Fibroblast of the aortic adventitia (primary cell): Measurements from ENCODE around the gene NMB. TPM values are rescaled to one million over a fixed set of nuclear protein-coding genes. Genes with fewer than 3 reads are reported as not detected.

Source experiments
- DNase-seq: peaks from one replicate; pipeline ENCODE4 v3.0.0-alpha.2; 2010; ENCODE audit warnings: low read depth
- H3K4me3 ChIP-seq: 2 replicates; pipeline ENCODE4 v1.5.1; 2011; ENCODE audit warnings: low read depth, mild to moderate bottlenecking, control low read depth, low read length, moderate library complexity
- total RNA-seq: library from RNA; depleted of rRNA; stranded (reverse); fragments of >200 nt; gene quantifications from 2 replicates; pipeline ENCODE4 v1.2.3, GENCODE V29; 2012; ENCODE audit warnings: low replicate concordance
- TF ChIP-seq, protein P1 (sequence below): IDR thresholded peaks from 2 replicates; pipeline ENCODE4 v1.5.1; 2011; ENCODE audit warnings: mild to moderate bottlenecking, low read length, control low read depth, inconsistent platforms; ENCODE audit not compliant: insufficient read depth

Gene NMB
- total RNA-seq, 1 donor, result 4.1 TPM

DNA sequence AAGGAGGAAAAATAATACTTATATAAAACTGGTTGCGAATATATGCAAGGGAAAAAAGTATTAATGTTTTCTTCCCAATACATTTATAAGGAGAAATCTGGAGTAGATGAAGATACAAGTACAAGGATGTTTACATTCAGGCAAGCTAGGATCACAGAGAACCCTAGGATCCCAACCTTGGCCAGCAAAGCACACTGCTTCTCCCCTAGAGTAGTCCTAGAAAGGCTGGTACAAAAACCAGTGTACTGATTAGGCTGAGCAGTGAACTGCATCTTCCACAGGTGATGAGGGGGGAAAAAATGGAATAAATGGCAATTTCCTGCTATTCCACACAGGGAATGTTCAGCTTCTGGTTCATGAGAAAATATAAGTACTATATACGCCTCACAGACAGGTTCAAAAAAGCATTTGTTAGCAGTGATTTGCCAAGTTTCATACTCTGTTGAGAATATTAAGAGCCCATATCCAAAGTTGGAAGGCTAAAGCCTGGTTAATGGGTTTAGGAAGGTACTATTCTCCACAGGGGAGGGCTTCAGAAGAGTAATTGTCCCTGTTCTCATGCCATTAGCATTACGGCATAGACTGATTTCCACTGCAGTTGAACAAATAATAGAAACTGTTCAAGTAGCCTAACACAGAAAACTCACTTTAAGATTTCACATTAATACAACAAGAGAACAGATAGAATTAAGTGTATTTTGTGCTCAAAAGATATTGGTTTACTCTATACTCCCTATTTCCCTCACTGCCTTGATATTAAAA, 10.4 kb upstream of the NMB start:
- H3K4me3 ChIP-seq, result no peak overlapping the region
- TF ChIP-seq, protein P1, sequence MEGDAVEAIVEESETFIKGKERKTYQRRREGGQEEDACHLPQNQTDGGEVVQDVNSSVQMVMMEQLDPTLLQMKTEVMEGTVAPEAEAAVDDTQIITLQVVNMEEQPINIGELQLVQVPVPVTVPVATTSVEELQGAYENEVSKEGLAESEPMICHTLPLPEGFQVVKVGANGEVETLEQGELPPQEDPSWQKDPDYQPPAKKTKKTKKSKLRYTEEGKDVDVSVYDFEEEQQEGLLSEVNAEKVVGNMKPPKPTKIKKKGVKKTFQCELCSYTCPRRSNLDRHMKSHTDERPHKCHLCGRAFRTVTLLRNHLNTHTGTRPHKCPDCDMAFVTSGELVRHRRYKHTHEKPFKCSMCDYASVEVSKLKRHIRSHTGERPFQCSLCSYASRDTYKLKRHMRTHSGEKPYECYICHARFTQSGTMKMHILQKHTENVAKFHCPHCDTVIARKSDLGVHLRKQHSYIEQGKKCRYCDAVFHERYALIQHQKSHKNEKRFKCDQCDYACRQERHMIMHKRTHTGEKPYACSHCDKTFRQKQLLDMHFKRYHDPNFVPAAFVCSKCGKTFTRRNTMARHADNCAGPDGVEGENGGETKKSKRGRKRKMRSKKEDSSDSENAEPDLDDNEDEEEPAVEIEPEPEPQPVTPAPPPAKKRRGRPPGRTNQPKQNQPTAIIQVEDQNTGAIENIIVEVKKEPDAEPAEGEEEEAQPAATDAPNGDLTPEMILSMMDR, result no peak
- no peak for DNase-seq

DNA sequence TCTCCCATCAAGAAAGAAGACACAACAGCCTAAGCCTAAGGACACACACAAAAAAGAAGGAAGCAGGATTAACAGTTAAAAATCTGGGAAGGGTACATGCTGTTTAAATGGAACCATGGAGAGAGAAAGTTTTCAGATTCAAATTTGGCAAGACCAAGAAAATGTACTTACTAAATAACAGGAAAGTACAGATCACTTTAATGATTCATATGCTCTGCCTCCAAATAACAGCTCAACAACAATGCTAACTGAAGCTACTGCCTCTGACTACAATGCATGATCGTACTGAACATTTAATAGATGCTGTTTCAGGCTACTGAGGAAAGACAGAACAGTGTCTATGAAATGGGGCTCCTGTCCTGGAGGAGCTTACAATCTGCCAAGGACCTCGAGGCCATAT, 8.4 kb upstream of the NMB start:
- TF ChIP-seq, protein P1, result no peak
- no peak overlapping the region for H3K4me3 ChIP-seq
- peak; percentile 22 for DNase-seq

DNA sequence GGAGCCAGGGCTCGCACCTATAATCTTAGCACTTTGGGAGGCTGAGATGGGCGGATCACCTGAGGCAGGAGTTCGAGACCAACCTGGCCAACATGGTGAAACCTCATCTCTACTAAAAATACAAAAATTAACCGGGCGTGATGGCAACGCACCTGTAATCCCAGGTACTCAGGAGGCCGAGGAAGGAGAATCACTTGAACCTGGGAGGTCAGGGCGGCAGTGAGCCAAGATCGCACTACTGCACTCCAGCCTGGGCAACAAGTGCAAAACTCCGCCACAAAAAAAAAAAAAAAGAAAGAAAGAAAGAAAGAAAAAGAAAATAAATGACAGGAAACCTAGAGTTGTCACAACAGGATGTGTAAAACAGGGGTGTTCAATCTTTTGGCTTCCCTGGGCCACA, 3.0 kb upstream of the NMB start:
- TF ChIP-seq, protein P1, result no peak
- no peak overlapping the region for H3K4me3 ChIP-seq
- DNase-seq, result no peak

DNA sequence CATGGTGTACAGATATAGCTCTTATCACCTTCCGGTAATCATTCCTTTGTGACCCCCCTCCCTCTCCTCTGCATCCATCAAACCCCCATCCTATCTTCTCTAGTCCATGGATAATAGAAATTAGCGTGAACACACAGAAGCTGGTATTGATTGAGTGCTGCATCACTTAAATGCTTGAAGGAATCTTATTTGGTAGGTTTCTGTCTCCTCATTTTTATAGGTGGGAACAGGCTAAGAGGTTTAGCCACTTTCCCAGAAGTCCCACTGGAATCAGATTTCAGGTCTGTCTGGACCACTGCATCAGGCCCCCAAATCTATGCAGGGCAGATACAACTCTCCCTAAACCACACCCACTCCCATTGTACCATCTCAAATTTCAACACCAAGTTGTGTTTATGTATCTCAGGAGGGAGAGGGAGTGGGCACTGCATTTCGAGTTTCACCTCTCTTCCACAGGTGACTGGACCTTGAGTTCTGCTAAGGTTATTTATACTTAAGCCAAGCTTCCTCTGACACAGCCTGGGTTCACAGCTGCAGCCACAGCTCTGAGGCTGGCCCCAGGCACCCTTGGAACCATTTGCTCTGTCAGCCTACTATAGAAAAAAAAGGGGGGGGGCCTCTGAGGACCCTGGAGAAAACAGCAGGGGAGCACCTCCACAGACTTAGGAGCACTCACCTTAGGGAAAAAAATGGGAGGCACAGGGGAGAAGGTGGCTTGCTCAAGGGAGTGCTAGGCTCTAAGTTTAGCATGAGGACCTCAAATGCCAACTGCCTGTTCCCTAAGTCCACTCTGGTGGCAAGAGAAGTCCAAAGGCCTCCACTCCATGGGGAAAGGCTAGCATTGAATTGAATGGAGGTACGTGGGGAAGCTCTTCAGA, 2.1 kb upstream of the NMB start:
- no peak overlapping the region for H3K4me3 ChIP-seq
- TF ChIP-seq, protein P1, result no peak
- DNase-seq, result no peak

DNA sequence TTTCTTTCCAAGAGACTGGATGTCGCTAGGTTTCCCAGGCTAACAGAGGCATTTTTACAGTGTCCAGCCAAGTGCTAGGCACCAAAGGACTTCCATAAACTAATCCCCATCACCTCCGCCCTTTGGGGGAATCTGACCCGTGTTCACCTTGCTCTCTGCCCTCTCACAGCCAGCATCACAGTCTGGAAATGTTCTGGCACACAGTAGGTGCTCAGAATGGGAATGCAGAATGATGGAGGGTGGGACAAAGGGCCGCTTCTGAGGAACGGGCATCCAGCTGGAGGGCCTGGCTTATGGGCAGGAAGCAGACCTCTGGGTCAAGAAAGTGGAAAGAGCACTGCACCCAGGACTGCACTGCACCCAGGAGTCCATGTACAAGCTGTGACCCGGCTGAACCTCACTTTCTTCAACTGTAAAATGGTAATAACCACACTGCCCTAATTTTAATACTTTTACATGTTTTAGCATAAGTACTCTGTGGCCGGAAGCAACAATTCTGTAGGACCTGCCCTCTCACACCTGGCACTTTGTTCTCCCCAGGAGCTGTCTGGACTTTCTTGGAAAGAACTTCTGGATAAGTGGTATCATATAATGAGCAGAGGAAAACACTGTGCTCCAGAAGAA, 901 bp upstream of the NMB start:
- TF ChIP-seq, protein P1, result no peak
- DNase-seq, result no peak
- peak overlapping the region; percentile 58 for H3K4me3 ChIP-seq

DNA sequence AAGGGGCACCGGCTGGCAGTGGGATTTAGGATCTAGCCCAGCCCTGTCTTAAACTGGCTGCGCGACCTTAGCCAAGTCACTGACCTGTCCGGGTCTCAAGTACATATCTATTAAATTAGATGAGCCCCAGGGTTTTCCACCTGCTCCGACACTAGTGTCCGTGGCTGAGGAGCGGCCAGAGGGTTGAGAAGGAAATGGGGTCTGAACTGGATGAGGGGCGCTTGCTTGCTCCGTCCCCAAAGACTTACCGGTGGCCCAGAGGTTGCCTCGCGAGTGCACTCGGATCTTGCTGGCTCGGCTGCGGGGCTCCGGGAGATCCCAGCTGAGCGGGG, 285 bp downstream of the NMB start:
- TF ChIP-seq, protein P1, result no peak
- no peak for DNase-seq
- H3K4me3 ChIP-seq, result peak overlapping the region; percentile 58
